HG03571 (cell line): ENCODE measurements around the gene ACADL.

Source experiments
- ATAC-seq: cut with Tn5 transposase; IDR thresholded peaks from one replicate; pipeline ENCODE4 v1.9.1; 2021; ENCODE audit not compliant: unreplicated experiment

The ACADL gene

DNA sequence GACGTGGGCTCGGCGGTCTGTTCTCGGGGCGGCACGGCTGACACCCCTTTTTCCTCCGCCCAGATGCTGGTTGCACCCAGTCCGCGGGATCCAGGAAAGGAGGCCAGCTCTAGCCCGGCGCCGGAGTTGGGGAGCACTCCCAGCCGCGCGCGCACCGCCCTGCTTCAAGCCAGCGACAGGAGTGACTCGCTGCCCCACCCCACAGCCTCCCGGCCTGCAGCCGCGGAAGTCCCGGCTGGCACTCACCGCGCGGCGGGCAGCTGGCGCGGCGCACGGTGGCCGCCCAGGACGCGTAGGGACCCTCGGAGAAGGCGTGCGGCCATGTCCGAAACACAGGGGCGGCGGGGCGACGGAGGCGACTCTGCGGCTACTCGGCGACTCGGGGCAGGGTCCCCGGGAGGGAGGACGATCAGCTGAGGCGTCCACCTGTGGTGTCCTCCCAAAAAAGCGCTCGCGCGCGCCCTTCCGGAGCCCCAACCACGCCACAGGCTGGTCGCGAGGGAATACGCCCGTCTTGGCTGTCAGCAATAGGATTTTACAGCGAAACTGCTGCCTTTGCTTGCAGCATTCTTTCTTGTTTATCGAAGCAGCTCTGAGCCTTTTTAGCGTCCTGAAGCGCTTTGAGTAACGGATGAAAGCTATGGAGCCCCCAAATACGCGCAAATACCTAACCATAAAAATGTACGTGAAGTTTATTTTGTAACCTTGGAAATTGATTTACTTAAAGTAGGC lies at the start of gene ACADL:
ACADL (minus strand) TSS at position 507 of the 732 bp plus-strand sequence; CDS start at position 323, 184 bp downstream.
- no peak for ATAC-seq

DNA sequence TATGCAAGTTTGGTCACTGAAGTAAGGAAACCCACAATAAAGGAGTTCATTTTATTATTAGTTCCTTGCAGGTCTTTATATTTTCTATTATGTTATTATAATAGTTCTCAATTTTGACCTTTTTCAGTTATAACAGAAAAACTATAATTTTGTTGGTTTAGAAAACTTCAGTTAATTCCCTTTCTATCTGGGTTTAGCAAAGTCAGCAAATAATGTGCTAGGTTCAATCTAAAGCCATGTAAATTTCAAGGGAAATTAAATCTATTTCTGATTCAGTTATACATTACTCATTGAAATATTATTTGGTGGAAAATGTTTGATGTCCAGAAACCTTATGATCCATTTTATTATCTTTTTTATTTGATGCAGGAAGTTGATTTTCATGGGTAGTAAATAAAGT lies 46.1 kb upstream of the ACADL start:
- ATAC-seq, result no peak

DNA sequence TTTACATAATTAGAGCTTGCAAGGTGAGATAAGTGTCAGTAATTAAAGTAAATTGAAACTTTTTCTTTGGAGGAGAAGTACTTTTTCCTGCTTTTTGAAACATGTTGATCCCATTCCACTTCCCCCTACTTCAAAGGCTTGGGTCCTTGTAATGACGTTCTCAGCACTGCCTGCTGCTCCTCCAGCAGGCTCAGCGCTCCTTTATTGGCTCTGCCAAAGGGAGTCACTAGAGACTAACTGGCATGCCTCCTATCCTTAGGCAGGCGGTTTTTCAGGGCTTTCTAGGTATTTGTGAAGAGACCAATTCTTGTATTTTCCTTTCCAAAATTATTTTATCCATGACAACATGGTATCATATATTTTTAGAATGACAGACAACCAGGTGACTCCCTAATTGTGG lies 43.9 kb upstream of the ACADL start:
- no peak for ATAC-seq

DNA sequence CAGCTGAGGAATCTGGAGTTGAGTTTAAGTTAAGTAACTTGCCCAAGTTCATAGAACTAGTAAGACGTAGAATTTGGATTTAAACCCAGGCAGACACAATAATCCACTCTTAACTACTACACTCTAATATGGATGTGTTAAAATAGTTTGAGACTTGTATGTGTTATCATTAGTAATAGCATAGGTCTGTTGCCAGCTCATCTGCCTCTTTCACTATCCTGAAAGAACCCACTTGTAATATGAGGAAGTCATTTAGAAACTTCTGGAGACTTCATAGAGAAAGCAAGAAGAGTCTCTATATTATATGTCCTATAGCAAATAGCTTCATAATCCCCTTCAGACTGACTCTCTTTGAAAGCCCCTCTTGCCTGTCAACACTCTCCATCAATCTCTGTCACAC lies 43.0 kb upstream of the ACADL start:
- no peak for ATAC-seq

DNA sequence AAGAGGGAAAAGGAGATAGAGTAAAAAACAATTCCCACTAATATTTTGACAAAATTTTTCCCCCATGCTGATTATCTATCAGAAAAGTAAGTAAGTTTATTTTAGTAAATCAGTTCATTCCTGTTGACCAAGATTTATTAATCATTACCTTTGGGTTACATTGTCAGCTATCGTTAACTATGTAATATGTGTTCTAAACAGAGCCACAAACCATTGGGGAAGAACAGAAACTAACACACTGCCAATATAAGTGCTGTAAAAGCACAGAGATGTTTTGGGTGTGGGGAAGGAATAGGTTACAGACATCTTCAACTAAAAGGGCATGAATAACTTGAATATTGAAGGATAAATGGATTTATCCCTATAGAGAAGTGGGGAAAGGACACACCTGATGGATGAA lies 42.5 kb upstream of the ACADL start:
- ATAC-seq, result no peak

DNA sequence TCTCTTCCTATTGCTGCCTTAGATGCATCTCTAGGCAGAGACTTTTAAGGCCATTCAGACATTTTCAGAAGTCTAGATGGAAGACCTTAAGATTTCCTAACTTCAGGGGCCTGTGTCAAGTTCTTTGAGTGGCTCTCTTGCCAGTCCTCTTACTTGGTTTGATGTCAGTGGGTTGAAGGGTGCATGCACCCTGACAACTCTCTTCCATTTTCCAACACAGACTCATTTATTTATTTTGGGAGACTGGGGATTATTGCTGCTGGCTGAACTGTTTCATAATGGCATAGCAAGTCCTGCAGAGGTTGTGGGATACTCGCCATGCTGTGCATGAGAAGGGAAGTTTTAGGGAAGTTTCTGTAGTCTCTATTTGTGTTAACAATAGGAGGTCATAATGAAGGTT lies 39.0 kb upstream of the ACADL start:
- no peak for ATAC-seq

DNA sequence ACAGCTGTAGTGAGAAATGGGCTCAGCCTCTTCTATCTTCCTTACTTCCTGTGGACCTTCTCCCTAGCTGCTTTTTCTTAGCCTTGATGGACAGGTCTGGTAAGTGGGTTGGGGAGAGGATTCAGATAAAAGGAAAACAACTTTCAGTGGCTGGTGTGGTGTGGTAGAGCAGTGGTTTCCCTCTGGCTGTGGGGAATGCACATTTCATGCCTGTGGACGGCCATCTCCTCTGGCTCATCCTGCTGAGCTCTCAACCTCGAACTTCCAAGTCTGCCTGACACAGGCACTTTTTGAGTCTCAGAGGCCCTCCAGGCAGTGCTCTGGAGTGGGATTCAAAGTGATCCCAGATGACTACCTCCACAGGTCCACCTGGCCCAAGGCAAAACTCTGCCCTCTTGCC lies 38.6 kb upstream of the ACADL start:
- ATAC-seq, result no peak

DNA sequence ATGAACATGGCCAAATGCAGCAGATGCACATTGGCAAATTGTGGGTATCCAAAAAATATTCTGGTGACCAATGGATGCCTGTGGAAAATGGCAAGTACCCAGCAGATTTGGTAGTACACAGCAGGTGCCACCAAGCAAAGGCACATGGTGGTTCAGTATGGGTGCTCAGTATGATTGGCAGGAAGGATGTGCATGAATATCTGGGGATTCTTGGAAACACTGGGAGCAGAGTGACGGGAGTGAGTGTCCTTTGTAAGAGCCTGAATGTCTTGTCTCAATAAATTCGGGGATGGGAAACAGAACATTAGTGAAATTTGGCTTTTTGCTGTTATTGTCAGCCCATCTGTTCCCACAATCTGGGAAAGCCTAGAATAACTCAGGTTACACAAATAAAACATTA lies 36.8 kb upstream of the ACADL start:
- ATAC-seq, result no peak

DNA sequence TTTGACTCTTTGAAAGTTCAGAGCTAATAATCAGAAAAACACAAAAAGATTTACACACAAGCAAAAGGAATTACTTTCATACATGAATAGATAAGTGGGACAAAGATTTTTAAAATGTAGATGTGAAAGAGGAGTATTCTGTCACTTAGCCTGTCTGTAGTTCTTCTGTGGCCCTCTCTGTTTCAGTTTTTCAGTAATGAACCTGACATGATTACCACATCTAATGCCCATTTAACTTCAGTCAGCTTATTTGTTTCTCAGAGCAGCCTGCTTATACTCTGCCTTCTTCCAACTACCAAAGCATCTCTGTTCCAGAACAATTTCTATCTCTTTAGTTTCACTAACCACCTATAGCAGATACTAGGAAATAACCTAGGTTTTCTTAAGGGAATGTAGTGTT lies 34.4 kb upstream of the ACADL start:
- ATAC-seq, result no peak

DNA sequence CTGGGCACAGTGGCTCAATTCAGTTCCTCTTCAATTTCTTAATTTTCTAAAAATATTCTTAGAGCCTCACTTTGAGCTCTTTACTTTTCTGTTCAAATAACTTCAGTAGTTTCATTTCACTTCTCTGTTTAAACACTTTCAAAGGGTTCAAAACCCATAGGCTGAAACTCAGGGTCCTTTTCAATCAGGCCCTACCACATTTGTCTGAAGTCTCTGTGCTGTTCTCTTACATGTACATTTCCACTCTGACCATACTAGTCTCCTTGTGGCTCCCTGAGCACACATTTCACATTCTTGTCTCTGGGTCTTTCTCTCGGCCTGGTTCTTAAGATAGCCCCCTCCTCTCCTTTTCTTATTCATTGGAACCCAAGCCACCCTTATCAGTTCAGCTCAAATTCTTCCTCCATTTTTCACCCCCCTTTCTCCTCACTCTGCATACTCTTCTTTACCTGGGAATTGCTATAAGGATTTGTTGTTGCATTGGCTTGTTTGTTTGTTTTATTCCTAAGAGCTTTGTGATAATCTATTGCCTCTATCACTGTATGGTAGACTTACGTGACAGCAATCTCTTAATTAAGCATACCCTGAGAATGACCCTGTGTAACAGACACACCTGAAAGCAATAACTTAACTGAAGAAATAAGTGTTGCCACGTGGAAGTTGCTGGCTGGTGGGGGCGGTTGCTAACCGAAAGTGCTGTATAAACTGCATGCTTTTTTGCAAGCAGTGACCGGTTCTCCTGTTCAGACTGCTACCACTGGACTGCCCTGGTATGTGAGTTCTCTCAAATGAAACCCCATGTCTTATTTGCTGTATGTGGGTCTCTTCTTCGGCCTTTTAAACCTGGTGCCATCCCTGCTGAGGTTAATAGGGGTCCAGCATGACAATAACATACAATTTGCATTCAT lies 27.7 kb upstream of the ACADL start:
- no peak for ATAC-seq

DNA sequence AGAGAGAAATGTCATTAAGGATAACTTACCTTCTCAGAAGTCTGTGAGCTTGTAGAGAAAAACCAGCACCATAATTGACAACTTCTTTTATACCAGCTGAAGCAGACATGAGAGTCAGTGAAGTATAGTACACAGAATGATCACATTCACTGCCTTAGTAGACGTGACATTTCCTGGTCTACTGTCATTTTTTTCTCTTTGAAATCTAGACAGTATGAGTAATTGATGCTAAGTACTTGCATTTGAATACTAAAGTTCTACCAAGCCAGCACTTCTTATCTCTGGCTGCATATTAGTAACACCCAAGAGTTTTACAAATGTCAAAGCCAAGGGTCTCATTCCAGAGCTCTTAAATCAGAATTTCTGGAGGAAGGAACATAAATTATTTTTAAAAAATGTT lies 25.4 kb upstream of the ACADL start:
- ATAC-seq, result no peak

DNA sequence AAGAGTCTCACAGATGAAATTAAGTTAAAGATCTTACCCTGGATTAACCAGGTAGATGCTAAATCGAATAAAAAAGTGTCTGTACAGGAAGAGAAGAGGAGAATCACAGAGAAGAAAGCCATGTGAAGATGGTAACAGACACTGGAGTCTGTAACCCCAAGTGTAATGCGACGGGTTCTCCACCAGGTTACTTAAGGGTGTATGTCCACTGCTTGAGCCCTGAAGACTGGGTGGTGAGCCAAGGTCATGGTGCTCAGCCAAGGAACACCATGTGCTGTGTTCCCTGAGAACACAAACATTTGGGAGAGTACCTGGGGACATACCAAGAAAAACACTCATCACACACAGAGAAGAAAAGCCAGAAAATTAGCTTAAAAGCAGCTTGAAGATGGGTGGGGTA lies 8.2 kb upstream of the ACADL start:
- ATAC-seq, result no peak

DNA sequence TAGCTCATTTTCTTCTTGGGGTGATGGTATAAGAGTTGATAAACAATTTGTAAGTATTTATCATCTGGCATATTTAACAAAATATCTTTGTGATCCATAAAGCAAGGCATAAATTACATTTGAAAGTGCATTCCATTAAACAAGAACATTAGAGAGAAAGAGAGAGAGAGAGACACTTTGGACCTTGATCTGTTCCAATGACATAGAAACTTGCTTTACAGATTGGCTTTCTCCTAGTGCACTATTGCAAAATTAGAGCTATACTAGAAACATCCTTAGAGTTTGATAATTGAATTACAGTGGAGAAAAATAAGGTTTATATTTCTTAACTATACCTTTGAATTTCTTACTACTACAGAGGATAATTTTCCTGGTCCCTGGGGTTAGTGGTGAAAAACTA lies 5.7 kb upstream of the ACADL start:
- ATAC-seq, result no peak

DNA sequence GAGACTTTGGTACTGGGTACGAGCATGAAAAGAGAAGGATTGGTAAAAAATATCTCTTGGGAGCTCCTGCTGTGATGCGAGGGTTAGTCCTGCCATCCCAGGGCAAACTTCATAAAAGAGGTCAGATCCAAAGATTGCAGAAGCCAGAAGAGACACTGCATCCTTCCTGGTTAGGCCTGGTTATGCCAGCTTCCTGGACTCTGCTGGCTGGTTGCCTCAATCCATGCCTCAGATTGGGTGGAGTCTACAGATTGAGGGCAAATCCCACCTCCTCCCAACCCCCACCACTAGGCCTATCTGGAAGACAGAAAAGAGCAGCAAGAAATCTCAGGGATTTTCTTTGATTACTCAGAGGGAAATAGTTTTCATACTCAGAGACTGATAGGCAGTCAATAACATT lies 5.3 kb upstream of the ACADL start:
- ATAC-seq, result no peak

DNA sequence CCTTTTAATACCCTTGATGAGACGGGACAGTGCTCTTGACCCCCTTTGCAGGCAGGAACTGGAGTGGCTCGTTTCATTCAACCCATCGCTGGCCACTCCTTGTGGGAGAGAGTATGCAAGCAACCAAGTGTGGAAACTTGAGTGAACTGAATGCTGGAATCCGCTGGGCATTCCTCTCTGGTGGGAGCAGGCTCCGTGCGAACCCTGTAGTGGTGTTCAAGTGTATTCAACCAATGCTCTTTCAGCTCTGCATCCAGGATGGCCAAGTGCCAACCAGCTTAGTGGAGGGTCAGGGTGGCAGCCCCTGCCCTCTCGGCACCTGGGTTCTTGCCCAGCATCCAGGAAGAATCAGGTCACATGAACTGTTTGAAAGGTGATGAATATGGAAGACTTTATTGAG lies 3.3 kb upstream of the ACADL start:
- no peak for ATAC-seq

DNA sequence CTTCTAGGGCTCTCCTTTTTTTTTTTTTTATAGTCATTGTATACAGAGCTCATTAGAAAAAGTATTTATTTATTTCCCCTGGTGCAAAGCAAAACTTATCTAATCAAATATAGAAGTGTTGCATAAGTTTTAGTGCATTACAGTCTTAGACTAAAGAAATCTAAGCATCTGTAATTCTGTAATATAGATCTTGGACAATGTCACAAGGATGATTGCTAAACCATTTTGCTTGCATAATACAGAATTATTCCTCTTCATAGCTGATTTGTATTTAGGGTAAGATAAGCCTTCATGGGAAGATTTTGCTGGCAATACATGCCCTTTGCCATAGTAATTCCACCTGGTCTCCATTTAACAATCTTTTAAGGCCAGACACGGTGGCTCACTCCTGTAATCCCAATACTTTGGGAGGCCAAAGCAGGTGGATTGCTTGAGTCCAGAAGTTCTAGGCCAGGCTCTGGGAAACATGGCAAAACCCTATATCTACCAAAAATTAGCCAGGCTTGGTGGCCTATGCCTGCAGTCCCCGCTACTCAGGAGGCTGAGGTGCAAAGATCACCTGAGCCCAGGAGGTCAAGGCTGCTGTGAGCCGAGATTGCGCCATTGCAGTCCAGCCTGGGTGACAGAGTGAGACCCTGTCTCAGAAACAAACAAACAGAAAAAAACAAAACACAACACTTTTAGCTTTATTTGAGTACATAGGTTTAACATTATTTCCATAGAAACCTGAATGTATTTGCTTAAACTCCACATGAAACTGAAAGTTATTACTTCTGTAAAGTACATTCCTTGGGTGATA lies 2.2 kb upstream of the ACADL start:
- ATAC-seq, result no peak

DNA sequence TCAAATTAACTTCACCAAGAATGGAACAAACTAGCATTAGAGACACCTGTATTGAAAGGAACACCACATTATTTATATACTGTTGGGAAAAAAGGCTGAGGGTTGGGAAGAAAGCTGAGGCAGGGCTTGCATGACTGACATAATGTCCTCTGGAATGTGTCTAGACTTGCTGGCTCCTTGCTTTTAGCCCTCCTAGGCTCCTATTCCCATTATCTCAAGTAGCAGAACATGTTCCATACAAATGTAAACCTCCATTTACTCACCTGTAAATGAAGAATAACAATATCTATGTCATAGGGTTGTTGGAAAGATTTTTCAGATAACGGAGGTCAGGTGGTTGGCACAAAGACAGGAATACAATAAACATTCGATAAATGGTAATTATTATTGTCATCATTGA lies 976 bp upstream of the ACADL start:
- no peak for ATAC-seq

DNA sequence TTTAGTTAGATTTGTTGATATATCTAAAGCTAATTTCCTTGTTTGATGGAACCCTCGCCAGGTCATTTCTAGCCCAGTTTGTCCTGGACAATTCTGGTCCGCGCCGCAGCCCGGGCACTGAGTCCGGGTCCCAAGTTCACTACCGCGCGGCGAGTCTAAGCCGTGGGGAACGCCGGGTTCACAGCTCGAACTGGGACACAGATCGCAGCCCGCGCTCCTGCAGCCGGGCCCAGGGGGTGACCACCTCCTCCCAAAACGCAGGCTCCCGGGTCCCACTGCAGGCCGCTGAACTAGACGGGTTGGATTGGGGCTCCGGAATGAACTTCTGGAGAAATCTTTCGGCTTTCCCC lies 681 bp downstream of the ACADL start:
- no peak for ATAC-seq

DNA sequence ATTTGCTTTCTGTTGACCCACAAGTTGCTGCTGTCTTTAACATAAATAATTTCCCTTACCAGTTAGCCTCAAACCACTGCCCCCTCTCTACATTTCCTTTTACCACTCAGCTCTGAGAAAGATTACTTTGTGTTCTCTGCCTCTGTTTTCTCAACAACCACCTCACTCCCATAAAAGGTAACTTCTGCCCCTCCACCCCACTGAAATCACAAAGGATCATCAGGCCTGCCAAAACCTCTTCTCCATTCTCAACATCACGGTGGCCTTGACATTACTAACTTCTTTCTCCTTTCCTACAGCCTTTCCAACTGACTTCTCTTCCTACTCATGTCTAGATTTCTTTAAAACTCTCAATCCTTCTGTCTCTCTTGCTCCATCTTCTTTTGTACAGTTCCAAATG lies 10.1 kb downstream of the ACADL start:
- no peak for ATAC-seq

DNA sequence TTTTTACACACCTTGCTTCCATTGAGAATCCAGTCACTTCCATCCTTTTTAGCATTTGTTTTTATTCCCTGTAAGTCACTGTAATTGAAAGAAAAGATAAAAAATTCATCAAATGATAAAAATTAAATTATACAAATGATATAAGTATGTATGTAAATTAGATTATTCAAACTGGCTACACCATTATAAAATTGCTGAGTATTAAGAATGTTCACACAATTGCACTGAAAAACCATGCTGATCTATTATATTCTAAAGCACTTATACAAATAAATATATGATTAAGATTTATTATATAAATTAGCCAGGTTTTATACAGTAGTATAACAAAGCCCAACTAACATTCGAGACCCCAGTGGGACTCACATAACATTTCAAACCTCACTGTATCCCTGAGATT lies 15.1 kb downstream of the ACADL start:
- no peak for ATAC-seq

DNA sequence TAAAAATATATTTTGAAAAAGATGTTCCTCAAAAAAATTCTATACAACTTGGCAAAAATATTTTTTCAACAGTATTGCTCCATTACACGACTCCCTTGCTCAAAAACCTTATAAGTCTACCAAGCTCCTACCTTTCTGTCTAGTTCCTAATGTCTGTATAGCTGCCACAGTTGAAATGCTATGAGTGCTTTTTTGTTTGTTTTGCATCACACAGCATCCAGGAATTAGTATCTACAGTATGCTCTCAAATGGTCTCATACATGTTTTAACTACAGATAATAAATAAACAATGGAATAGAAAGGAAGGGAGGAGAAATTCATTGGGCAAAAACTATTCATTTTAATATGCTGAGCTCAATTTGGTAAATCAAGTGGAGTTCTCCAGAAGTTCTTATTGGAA lies 17.3 kb downstream of the ACADL start:
- ATAC-seq, result no peak

DNA sequence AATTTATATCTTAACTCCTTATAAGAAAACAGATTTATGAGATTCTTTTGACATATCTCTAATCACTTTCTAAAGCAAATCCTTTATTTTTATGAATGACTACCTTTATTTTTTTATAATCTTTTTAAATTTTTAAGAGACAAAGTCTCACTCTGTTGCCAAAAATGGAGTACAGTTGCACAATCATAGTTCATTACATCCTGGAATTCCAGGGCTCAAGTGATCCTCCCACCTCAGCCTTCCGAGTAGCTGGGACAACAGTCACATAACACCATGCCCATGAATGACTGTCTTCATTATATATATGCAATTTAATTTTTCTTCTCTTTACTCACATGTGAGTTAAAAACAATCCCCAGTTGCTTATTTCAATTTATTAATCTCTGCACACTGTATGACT lies 21.7 kb downstream of the ACADL start:
- ATAC-seq, result no peak
